ENCODE results near the gene HSPB6. TPM values are rescaled to one million over a fixed set of nuclear protein-coding genes. Genes with fewer than 3 reads are reported as not detected.
A peak's percentile ranks its signal among the peaks of the same experiment; 100 is the strongest.

The HSPB6 gene
- total RNA-seq, 2 experiments from 2014 or later, result 0.48 TPM; not detected in 1

- no peak for DNase-seq
- Mint-ChIP-seq H3K4me1 (peaks cover 20% of the 10 kb centered on the region), H3K36me3 (ENCODE audit: low read depth) (peaks cover 70% of the 10 kb centered on the region), H3K4me3 (no peak overlapping the region), H3K27ac (no peak overlapping the region), H3K9me3 (no peaks in the 10 kb centered on the region), H3K27me3 (no peaks in the 10 kb centered on the region)
- POLR2A ChIA-PET, result interaction anchor here (1.2 to 4.1 kb wide), 2 partner anchors 11 to 16 kb away, joined by 7 to 13 read pairs; partner anchors contain the start of genes PSENEN and U2AF1L4
- CTCF ChIA-PET, result no interaction called here
These were observed 22.6 kb downstream of the HSPB6 start for GRCh38 chr19:35734273-35734672.

- Mint-ChIP-seq H3K4me1 (peaks cover 14% of the 10 kb centered on the region), H3K27ac (peak overlapping the region; percentile 31), H3K4me3 (no peak overlapping the region), H3K27me3 (no peaks in the 10 kb centered on the region), H3K36me3 (ENCODE audit: low read depth) (peaks cover 71% of the 10 kb centered on the region), H3K9me3 (no peaks in the 10 kb centered on the region)
- POLR2A ChIA-PET, result interaction anchor here (1.2 to 4.1 kb wide), 3 partner anchors 10 to 15 kb away, joined by 7 to 13 read pairs (median 12); partner anchors contain the start of genes IGFLR1, PSENEN and U2AF1L4
- no peak for DNase-seq
- CTCF ChIA-PET, result no interaction called here
These were observed 23.4 kb downstream of the HSPB6 start for GRCh38 chr19:35733180-35734125.

- H3K27me3 Mint-ChIP-seq, result no peaks in the 10 kb centered on the region
- peaks cover 71% of the 10 kb centered on the region for H3K36me3 Mint-ChIP-seq (ENCODE audit: low read depth)
- H3K4me3 Mint-ChIP-seq, result no peak overlapping the region
- POLR2A ChIA-PET, result interaction anchor here (1.0 to 3.1 kb wide), 4 partner anchors 8 to 12 kb away, joined by 3 to 12 read pairs (median 4); partner anchors contain the start of gene IGFLR1
- peaks cover 14% of the 10 kb centered on the region for H3K4me1 Mint-ChIP-seq
- CTCF ChIA-PET, result no interaction called here
- no peak overlapping the region for H3K27ac Mint-ChIP-seq
- DNase-seq, result no peak
- H3K9me3 Mint-ChIP-seq, result no peaks in the 10 kb centered on the region
These were observed 24.2 kb downstream of the HSPB6 start for GRCh38 chr19:35732540-35733179.

- DNase-seq, result no peak
- peaks cover 73% of the 10 kb centered on the region for H3K36me3 Mint-ChIP-seq (ENCODE audit: low read depth)
- no peaks in the 10 kb centered on the region for H3K27me3 Mint-ChIP-seq
- peaks cover 8% of the 10 kb centered on the region for H3K4me1 Mint-ChIP-seq
- H3K4me3 Mint-ChIP-seq, result no peak overlapping the region
- H3K27ac Mint-ChIP-seq, result no peak overlapping the region
- no peaks in the 10 kb centered on the region for H3K9me3 Mint-ChIP-seq
- POLR2A ChIA-PET, result interaction anchor here (1.0 to 3.1 kb wide), 5 partner anchors 8 to 16 kb away, joined by 3 to 12 read pairs (median 4); partner anchors contain the start of genes IGFLR1 and LIN37
- CTCF ChIA-PET, result no interaction called here
These were observed 24.9 kb downstream of the HSPB6 start for GRCh38 chr19:35731779-35732405.

- H3K4me3 Mint-ChIP-seq, result no peak overlapping the region
- no peaks in the 10 kb centered on the region for H3K9me3 Mint-ChIP-seq
- peaks cover 72% of the 10 kb centered on the region for H3K36me3 Mint-ChIP-seq (ENCODE audit: low read depth)
- H3K27ac Mint-ChIP-seq, result no peak overlapping the region
- ChIA-PET POLR2A (interaction anchor here (1.1 to 3.1 kb wide), 5 partner anchors 10 to 19 kb away, joined by 3 to 12 read pairs (median 4); partner anchors contain the start of genes IGFLR1 and LIN37), CTCF (no interaction called here)
- peaks cover 4% of the 10 kb centered on the region for H3K4me1 Mint-ChIP-seq
- no peak for DNase-seq
- no peaks in the 10 kb centered on the region for H3K27me3 Mint-ChIP-seq
These were observed 25.5 kb downstream of the HSPB6 start for GRCh38 chr19:35731353-35731752.

- Mint-ChIP-seq H3K27me3 (no peaks in the 10 kb centered on the region), H3K4me1 (no peaks in the 10 kb centered on the region), H3K36me3 (ENCODE audit: low read depth) (peaks cover 76% of the 10 kb centered on the region), H3K27ac (no peak overlapping the region), H3K4me3 (no peak overlapping the region), H3K9me3 (no peaks in the 10 kb centered on the region)
- ChIA-PET POLR2A (interaction anchor here (0.8 to 3.1 kb wide), 5 partner anchors 10 to 36 kb away, joined by 3 to 12 read pairs (median 4); partner anchors contain the start of genes IGFLR1 and LIN37), CTCF (interaction anchor here (0.6 kb wide), 1 partner anchor 16 kb away, joined by 3 read pairs; no protein-coding TSS in a partner anchor)
- no peak for DNase-seq
These were observed 26.5 kb downstream of the HSPB6 start for GRCh38 chr19:35730326-35730725.

- H3K9me3 Mint-ChIP-seq, result no peaks in the 10 kb centered on the region
- DNase-seq, result no peak
- H3K36me3 Mint-ChIP-seq (ENCODE audit: low read depth), result peaks cover 78% of the 10 kb centered on the region
- H3K27ac Mint-ChIP-seq, result no peak overlapping the region
- no peaks in the 10 kb centered on the region for H3K4me1 Mint-ChIP-seq
- POLR2A ChIA-PET, result interaction anchor here (0.8 to 3.1 kb wide), 4 partner anchors 10 to 35 kb away, joined by 4 to 12 read pairs (median 6); partner anchors contain the start of gene IGFLR1
- H3K4me3 Mint-ChIP-seq, result no peak overlapping the region
- CTCF ChIA-PET, result no interaction called here
- H3K27me3 Mint-ChIP-seq, result no peaks in the 10 kb centered on the region
These were observed 27.1 kb downstream of the HSPB6 start for GRCh38 chr19:35729763-35730162.

GRCh38 chr19:35729021-35729420 lies 27.8 kb downstream of the HSPB6 start:
- H3K36me3 Mint-ChIP-seq (ENCODE audit: low read depth), result peaks cover 78% of the 10 kb centered on the region

GRCh38 chr19:35727956-35728706 lies 28.7 kb downstream of the HSPB6 start:
- no peak for DNase-seq
- H3K27ac Mint-ChIP-seq, result no peak overlapping the region
- peaks cover 81% of the 10 kb centered on the region for H3K36me3 Mint-ChIP-seq (ENCODE audit: low read depth)
- no peaks in the 10 kb centered on the region for H3K27me3 Mint-ChIP-seq
- peaks cover 1% of the 10 kb centered on the region for H3K4me1 Mint-ChIP-seq
- no peak overlapping the region for H3K4me3 Mint-ChIP-seq
- ChIA-PET CTCF (no interaction called here), POLR2A (interaction anchor here (0.7 to 1.9 kb wide), 4 partner anchors 8 to 16 kb away, joined by 3 to 7 read pairs (median 4); no protein-coding TSS in a partner anchor)
- H3K9me3 Mint-ChIP-seq, result no peaks in the 10 kb centered on the region

More at GRCh38 chr19:35729021-35729420, 27.8 kb downstream of the HSPB6 start:
- H3K9me3 Mint-ChIP-seq, result no peaks in the 10 kb centered on the region
- H3K27me3 Mint-ChIP-seq, result no peaks in the 10 kb centered on the region
- H3K4me1 Mint-ChIP-seq, result no peaks in the 10 kb centered on the region
- DNase-seq, result no peak
- no peak overlapping the region for H3K4me3 Mint-ChIP-seq
- POLR2A ChIA-PET, result interaction anchor here (1.6 to 1.9 kb wide), 2 partner anchors 10 to 11 kb away, joined by 5 to 7 read pairs; no protein-coding TSS in a partner anchor
- CTCF ChIA-PET, result no interaction called here
- no peak overlapping the region for H3K27ac Mint-ChIP-seq

- no peaks in the 10 kb centered on the region for H3K9me3 Mint-ChIP-seq
- peaks cover 88% of the 10 kb centered on the region for H3K36me3 Mint-ChIP-seq (ENCODE audit: low read depth)
- CTCF ChIA-PET, result no interaction called here
- no peak overlapping the region for H3K4me3 Mint-ChIP-seq
- H3K27me3 Mint-ChIP-seq, result no peaks in the 10 kb centered on the region
- H3K27ac Mint-ChIP-seq, result no peak overlapping the region
- DNase-seq, result no peak
- H3K4me1 Mint-ChIP-seq, result peaks cover 1% of the 10 kb centered on the region
- POLR2A ChIA-PET, result interaction anchor here (0.7 to 1.9 kb wide), 5 partner anchors 7 to 17 kb away, joined by 3 to 7 read pairs (median 4); no protein-coding TSS in a partner anchor
These were observed 29.5 kb downstream of the HSPB6 start for GRCh38 chr19:35727053-35727955.

GRCh38 chr19:35725216-35725861 lies 31.5 kb downstream of the HSPB6 start:
- H3K4me1 Mint-ChIP-seq, result peaks cover 7% of the 10 kb centered on the region
- POLR2A ChIA-PET, result interaction anchor here (1.3 to 1.9 kb wide), 2 partner anchors 12 to 15 kb away, joined by 4 to 9 read pairs; no protein-coding TSS in a partner anchor
- no peaks in the 10 kb centered on the region for H3K9me3 Mint-ChIP-seq
- CTCF ChIA-PET, result no interaction called here
- H3K27me3 Mint-ChIP-seq, result no peaks in the 10 kb centered on the region
- no peak overlapping the region for H3K27ac Mint-ChIP-seq
- peaks cover 85% of the 10 kb centered on the region for H3K36me3 Mint-ChIP-seq (ENCODE audit: low read depth)
- no peak for DNase-seq
- no peak overlapping the region for H3K4me3 Mint-ChIP-seq

Data from activated CD4-positive, alpha-beta memory T cell treated with anti-CD3 and anti-CD28 coated beads, Interleukin-2, amount 10 ng/mL, durations not matched to agents 7 days and 5 days (primary cell).